GM12878 (cell line): ENCODE data around the gene SPAG7. TPM values are rescaled to one million over a fixed set of nuclear protein-coding genes. Genes with fewer than 3 reads are reported as not detected.

Experiments
- BCL3 ChIP-seq: IDR thresholded peaks from 2 replicates; pipeline ENCODE4 v1.6.1; 2011; ENCODE audit warnings: borderline replicate concordance, low read depth, mild to moderate bottlenecking, moderate library complexity, low read length; ENCODE audit not compliant: insufficient read depth, poor library complexity, severe bottlenecking
- DPF2 ChIP-seq: fragments of 450-650 bp; IDR thresholded peaks from 2 replicates; pipeline ENCODE4 v1.6.1; 2017; ENCODE audit warnings: mild to moderate bottlenecking
- EED ChIP-seq: sonication (generic); IDR thresholded peaks from 2 replicates; pipeline ENCODE4 v1.6.1; 2016; ENCODE audit warnings: antibody characterized with exemption, low read depth
- ETV6 ChIP-seq, 2 experiments: fragments of 450-650 bp in 1 of 2; IDR thresholded peaks in 1 of 2; conservative IDR thresholded peaks in 1 of 2; 2 replicates each; pipeline ENCODE4 v1.6.1; 2014; ENCODE audit warnings: antibody characterized with exemption in 1 of 2, borderline replicate concordance in 1 of 2, low read depth in 1 of 2, mild to moderate bottlenecking in 1 of 2, moderate library complexity in 1 of 2
- HCFC1 ChIP-seq: fragments of 150-350 bp; IDR thresholded peaks from 2 replicates; pipeline ENCODE4 v1.6.1; 2014; ENCODE audit warnings: low read length
- HDGF ChIP-seq: fragments of 450-650 bp; IDR thresholded peaks from 2 replicates; pipeline ENCODE4 v1.6.1; 2016; ENCODE audit warnings: antibody characterized with exemption
- HSF1 ChIP-seq: fragments of 150-350 bp; IDR thresholded peaks from 2 replicates; pipeline ENCODE4 v1.6.1; 2014; ENCODE audit warnings: mild to moderate bottlenecking, low read depth, low read length
- MEF2B ChIP-seq: fragments of 450-650 bp; IDR thresholded peaks from 2 replicates; pipeline ENCODE4 v1.6.1; 2018; ENCODE audit warnings: mild to moderate bottlenecking, moderate library complexity; ENCODE audit not compliant: partially characterized antibody, poor library complexity, severe bottlenecking
- MYC ChIP-seq: IDR thresholded peaks from 2 replicates; pipeline ENCODE4 v1.6.1; 2011; ENCODE audit warnings: mild to moderate bottlenecking, low read length, moderate library complexity, inconsistent platforms; ENCODE audit not compliant: insufficient read depth, insufficient replicate concordance, insufficient read length, severe bottlenecking
- NRF1 ChIP-seq: conservative IDR thresholded peaks from 2 replicates; pipeline ENCODE4 v1.6.1; 2011; ENCODE audit warnings: mild to moderate bottlenecking, low read depth, low read length, improper control_type of control experiment
- POLR2AphosphoS5 ChIP-seq: IDR thresholded peaks from 2 replicates; pipeline ENCODE4 v1.6.1; 2011; ENCODE audit warnings: mild to moderate bottlenecking, low read length, inconsistent platforms
- PRDM15 ChIP-seq: fragments of 450-650 bp; formaldehyde crosslinking; IDR thresholded peaks from 2 replicates; pipeline ENCODE4 v1.4.0; 2020; ENCODE audit warnings: mild to moderate bottlenecking, moderate library complexity
- REST ChIP-seq: IDR thresholded peaks from 2 replicates; pipeline ENCODE4 v1.6.1; 2012; ENCODE audit warnings: mild to moderate bottlenecking, low read depth, low read length
- SMAD1 ChIP-seq: fragments of 450-650 bp; IDR thresholded peaks from 2 replicates; pipeline ENCODE4 v1.6.1; 2018; ENCODE audit warnings: mild to moderate bottlenecking, low read depth; ENCODE audit not compliant: partially characterized antibody
- SMAD5 ChIP-seq: IDR thresholded peaks from 2 replicates; pipeline ENCODE4 v1.6.1; 2016; ENCODE audit warnings: antibody characterized with exemption, low read depth
- SUPT20H ChIP-seq: IDR thresholded peaks from 2 replicates; pipeline ENCODE4 v1.6.1; 2011; ENCODE audit warnings: low read depth, mild to moderate bottlenecking, low read length, moderate library complexity, borderline replicate concordance; ENCODE audit not compliant: control insufficient read depth
- TCF12 ChIP-seq: IDR thresholded peaks from 2 replicates; pipeline ENCODE4 v1.6.1; 2011; ENCODE audit warnings: low read depth, mild to moderate bottlenecking, low read length
- polyA plus RNA-seq, 11 experiments: library from polyadenylated mRNA; depleted of rRNA in 4 of 11; unstranded in 6 of 11; stranded (reverse) in 5 of 11; fragments of >200 nt; fragmentation: Nextera tagmentation in 4 of 11; fragmentation: Illumina TruSeq in 1 of 11; extraction: Ambion mirVana in 4 of 11; extraction: Trizol in 1 of 11; gene quantifications; 1 replicate in 1 of 11; 2 replicates in 10 of 11; pipeline versions ENCODE4 v1.2.1 to v1.2.3, GENCODE V29; 2011 to 2016; ENCODE audit warnings: inconsistent platforms in 2 of 11, missing spikeins in 2 of 11, low read depth in 1 of 11
- total RNA-seq, 4 experiments: library from RNA; depleted of rRNA in 3 of 4; stranded (reverse); fragments of >200 nt in 3 of 4; fragmentation: Illumina TruSeq in 1 of 4; extraction: Trizol in 1 of 4; gene quantifications; 2 replicates each; pipeline versions ENCODE4 v1.2.1 to v1.2.3, GENCODE V29; 2013 to 2021

The SPAG7 gene
- total and polyA plus RNA-seq, 10 of the 15 experiments (the other 5 are each of a cell fraction or from before 2014, with no cell fraction given), result 7.9 to 146 (median 88.7) TPM

- TF ChIP-seq HSF1, result no peak
- TF ChIP-seq DPF2, result no peak; the same call in 1 of the 2 replicates
- no peak for TF ChIP-seq HCFC1
- no peak for TF ChIP-seq NRF1
- TF ChIP-seq REST, result no peak
- TF ChIP-seq MEF2B, result peak; percentile 69
- TF ChIP-seq SMAD5, result no peak
- TF ChIP-seq BCL3, result peak; percentile 49
- no peak; the same call in 1 of the 2 replicates for TF ChIP-seq POLR2AphosphoS5
- TF ChIP-seq PRDM15 (CRISPR knock-in tag), result 0 out of 2 replicates have a peak, but pooled peaks have one; percentile 29
- 0 out of 4 replicates have a peak, but pooled peaks of 1 of the 2 experiments have one; percentile 20 for TF ChIP-seq ETV6 (conservative IDR thresholded peaks at IDR 0.05 in 1 of 2, IDR thresholded peaks at IDR 0.05 in 1 of 2; ENCODE audit: borderline replicate concordance in 1 of 2, low read depth in 1 of 2)
- TF ChIP-seq TCF12, result 0 out of 2 replicates have a peak, but pooled peaks have one; percentile 16
- no peak for TF ChIP-seq MYC
- TF ChIP-seq SUPT20H, result no peak
- peak; percentile 63 for TF ChIP-seq SMAD1
- 0 out of 2 replicates have a peak, but pooled peaks have one; percentile 30 for TF ChIP-seq EED
- peak; percentile 42; the same call in 1 of the 2 replicates for TF ChIP-seq HDGF
These were observed 23.5 kb downstream of the SPAG7 start (continued) for GRCh38 chr17:4944163-4944553.
